Heart right ventricle (tissue), 16 donors: Measurements from ENCODE around the gene TBL1XR1. TPM values are rescaled to one million over a fixed set of nuclear protein-coding genes. Genes with fewer than 3 reads are reported as not detected.
"Not testable (repeated sequence)": the region's sequence is repeated elsewhere in the genome, so short reads cannot be mapped to it uniquely, and the experiment has no call there.

ENCODE experiments used
- ATAC-seq, 8 donors: fragments of 200-7000 bp; cut with Tn5 transposase; one replicate each; pipeline ENCODE4 v1.9.1; 2020; ENCODE audit warnings: mild to moderate bottlenecking in 8 of 8, moderate library complexity in 8 of 8, moderate number of reproducible peaks in 1 of 8
- DNase-seq, 2 donors: peaks; one replicate each; pipeline ENCODE4 v3.0.0-alpha.2; 2020
- H3K27ac ChIP-seq, 10 donors: fragments of 200-600 bp; sonication (generic) in 2 of 10; one replicate each; pipeline versions ENCODE4 v1.5.0 to v1.8.0; 2020 to 2022; ENCODE audit warnings: mild to moderate bottlenecking in 3 of 10
- H3K27me3 ChIP-seq, 7 donors: fragments of 200-600 bp; one replicate each; pipeline ENCODE4 v1.8.0; 2021 to 2022; ENCODE audit warnings: mild to moderate bottlenecking in 2 of 7
- H3K36me3 ChIP-seq, 9 donors: fragments of 200-600 bp; sonication (generic) in 1 of 9; one replicate each; pipeline versions ENCODE4 v1.5.0 to v1.8.0; 2020 to 2022; ENCODE audit warnings: mild to moderate bottlenecking in 2 of 9
- H3K4me1 ChIP-seq, 9 donors: fragments of 200-600 bp; sonication (generic) in 1 of 9; one replicate each; pipeline versions ENCODE4 v1.5.0 to v1.8.0; 2020 to 2022; ENCODE audit warnings: mild to moderate bottlenecking in 4 of 9
- H3K4me3 ChIP-seq, 10 donors: fragments of 200-600 bp; sonication (generic) in 2 of 10; one replicate each; pipeline versions ENCODE4 v1.5.0 to v1.8.0; 2020 to 2022; ENCODE audit warnings: mild to moderate bottlenecking in 7 of 10, moderate library complexity in 2 of 10
- H3K9me3 ChIP-seq, 11 donors: fragments of 200-600 bp in 10 of 11; sonication (generic) in 2 of 11; one replicate each; pipeline versions ENCODE4 v1.5.0 to v1.8.0; 2013 to 2022; ENCODE audit warnings: mild to moderate bottlenecking in 2 of 11, control low read depth in 1 of 11, moderate library complexity in 1 of 11
- WGBS, 2 donors: extraction: QIAGEN DNeasy Blood & Tissue Kit; methylation state at CpG; one replicate each; pipeline ENCODE4 v1.1.7; 2013; ENCODE audit warnings: inconsistent platforms in 1 of 2; 5-methylcytosine and 5-hydroxymethylcytosine counted together
- intact Hi-C, 10 donors: fragments of 100-400 bp; cut with DNase I; formaldehyde crosslinking; loops; one replicate each; pipeline versions ENCODE4 v1.11.1 to v1.14.2; 2022
- polyA plus RNA-seq, 2 donors: library from polyadenylated mRNA; stranded (reverse); fragments of 200-250 nt; gene quantifications; one replicate each; pipeline ENCODE4 v1.2.3, GENCODE V29; 2013
- total RNA-seq, 10 donors: library from RNA; stranded (reverse); fragmentation: NEBNext Ultra II Directional in 3 of 10; extraction: Animal tissue kit (Norgen Biotek cat#: 25700) in 3 of 10; gene quantifications; one replicate each; pipeline versions ENCODE4 v1.2.1 to v1.2.4, GENCODE V29; 2021 to 2023
- TF ChIP-seq, protein P1 (sequence below), 9 donors: fragments of 200-600 bp; sonication (generic) in 2 of 9; IDR thresholded peaks; one replicate each; pipeline versions ENCODE4 v1.5.0 to v1.8.0; 2021 to 2022; ENCODE audit warnings: antibody characterized with exemption in 9 of 9, mild to moderate bottlenecking in 5 of 9, moderate library complexity in 1 of 9
- donor health status: Arrhythmogenic right ventricular cardiomyopathy.
- donor health status: ischemic (EF 13 %, LVEDD 7.1; RV severe dilation, severe dysfunction).
- donor health status: healthy with polysubstance abuse.
- donor health status: DM: no; HTN: yes; CAD: no.
- donor health status: DM: no; HTN: no; CAD: no.
- donor health status: ischemic (EF 25% LVEDD 6.9; RV normal size, moderate dysfunction).
- donor health status: ischemic (EF 25% LVEDD 5.7; RV mildly dilated, moderate dysfunction).
- donor health status: healthy.
- donor health status: DM: yes; HTN: yes; CAD: no.
- donor health status: Ischemic cardiomyopathy.
- donor health status: ischemic (EF 35%, LVEDD 5.7; RV mildly dilated, moderate dysfunction).
- donor health status: nonischemic (EF 11% LVEDD 7.7; RV severe dilation, severe dysfunction).
- donor health status: DM: yes; HTN: yes; CAD: no.
- donor health status: PGD.
- donor health status: ischemic (EF 29% LVEDD 5.4; RV normal size, mild dysfunction).
- donor health status: nonischemic (EF 23%, LVEDD 6.1; RV moderate dilation, normal function).

The TBL1XR1 gene
- total and polyA plus RNA-seq, 12 donors, result 25.7 to 184 (median 121) TPM

DNA sequence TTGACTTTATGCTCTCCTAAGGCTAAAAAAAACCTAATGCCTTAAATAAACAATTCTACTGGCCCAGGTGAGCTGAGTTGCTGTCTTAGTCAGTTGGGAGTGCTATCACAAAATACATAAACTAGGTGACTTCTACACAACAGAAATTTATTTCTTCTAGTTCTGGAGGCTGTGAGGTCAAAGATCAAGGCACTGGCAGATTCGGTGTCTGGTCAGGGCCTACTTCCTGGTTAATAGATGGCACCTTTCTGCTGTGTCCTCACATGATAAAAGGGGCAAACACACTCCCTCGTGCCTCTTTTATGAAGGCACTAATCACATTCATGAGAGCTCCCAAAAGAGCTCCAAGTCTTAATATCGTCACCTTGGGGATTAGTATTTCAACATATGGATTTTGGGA is 11.5 kb upstream of the TBL1XR1 start:
- Histone ChIP-seq H3K27me3 (no peaks in the 10 kb centered on the region), H3K9me3 (peaks cover 0 to 6% (median 0%) of the 10 kb centered on the region in 11 donors), H3K27ac (no peak overlapping the region), H3K4me3 (no peak overlapping the region), H3K4me1 (no peaks in the 10 kb centered on the region), H3K36me3 (no peaks in the 10 kb centered on the region)
- ATAC-seq, result no peak
- intact Hi-C loops, result loop anchor here in 2 of 10 donors (10.0 kb wide), 2 partner anchors 66 to 76 kb away; no protein-coding TSS in a partner anchor
- DNase-seq, result no peak
- WGBS, 2 donors, result 85 to 91% methylated on average over 3 of the region's 3 CpGs
- TF ChIP-seq, protein P1, sequence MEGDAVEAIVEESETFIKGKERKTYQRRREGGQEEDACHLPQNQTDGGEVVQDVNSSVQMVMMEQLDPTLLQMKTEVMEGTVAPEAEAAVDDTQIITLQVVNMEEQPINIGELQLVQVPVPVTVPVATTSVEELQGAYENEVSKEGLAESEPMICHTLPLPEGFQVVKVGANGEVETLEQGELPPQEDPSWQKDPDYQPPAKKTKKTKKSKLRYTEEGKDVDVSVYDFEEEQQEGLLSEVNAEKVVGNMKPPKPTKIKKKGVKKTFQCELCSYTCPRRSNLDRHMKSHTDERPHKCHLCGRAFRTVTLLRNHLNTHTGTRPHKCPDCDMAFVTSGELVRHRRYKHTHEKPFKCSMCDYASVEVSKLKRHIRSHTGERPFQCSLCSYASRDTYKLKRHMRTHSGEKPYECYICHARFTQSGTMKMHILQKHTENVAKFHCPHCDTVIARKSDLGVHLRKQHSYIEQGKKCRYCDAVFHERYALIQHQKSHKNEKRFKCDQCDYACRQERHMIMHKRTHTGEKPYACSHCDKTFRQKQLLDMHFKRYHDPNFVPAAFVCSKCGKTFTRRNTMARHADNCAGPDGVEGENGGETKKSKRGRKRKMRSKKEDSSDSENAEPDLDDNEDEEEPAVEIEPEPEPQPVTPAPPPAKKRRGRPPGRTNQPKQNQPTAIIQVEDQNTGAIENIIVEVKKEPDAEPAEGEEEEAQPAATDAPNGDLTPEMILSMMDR (IDR thresholded peaks at IDR 0.05), result no peak

DNA sequence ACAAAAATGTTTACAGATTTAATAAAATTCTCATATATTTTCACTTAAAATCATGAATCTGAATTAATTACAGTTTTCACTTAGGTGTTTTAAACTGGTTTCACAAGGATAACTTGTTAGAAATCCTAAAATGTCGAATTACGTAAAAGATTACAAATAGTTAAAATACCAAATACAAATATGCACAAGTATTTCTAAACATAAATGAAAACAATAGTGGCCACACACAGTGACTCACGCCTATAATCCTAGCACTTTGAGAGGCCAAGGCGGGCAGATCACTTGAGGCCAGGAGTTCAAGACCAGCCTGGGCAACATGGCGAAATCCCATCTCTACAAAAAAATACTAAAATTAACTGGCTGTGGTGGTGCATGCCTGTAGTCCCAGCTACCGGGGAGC is 10.9 kb upstream of the TBL1XR1 start:
- Histone ChIP-seq H3K4me1 (no peaks in the 10 kb centered on the region), H3K4me3 (no peak overlapping the region), H3K27ac (no peak overlapping the region), H3K36me3 (no peaks in the 10 kb centered on the region), H3K27me3 (no peaks in the 10 kb centered on the region), H3K9me3 (peaks cover 0 to 8% (median 0%) of the 10 kb centered on the region in 11 donors)
- DNase-seq, result no peak
- ATAC-seq, result no peak
- WGBS, 2 donors, result 95 to 98% methylated on average over 6 of the region's 6 CpGs
- intact Hi-C loops, result loop anchor here in 2 of 10 donors (10.0 kb wide), 2 partner anchors 67 to 77 kb away; no protein-coding TSS in a partner anchor
- TF ChIP-seq, protein P1 (IDR thresholded peaks at IDR 0.05), result no peak

DNA sequence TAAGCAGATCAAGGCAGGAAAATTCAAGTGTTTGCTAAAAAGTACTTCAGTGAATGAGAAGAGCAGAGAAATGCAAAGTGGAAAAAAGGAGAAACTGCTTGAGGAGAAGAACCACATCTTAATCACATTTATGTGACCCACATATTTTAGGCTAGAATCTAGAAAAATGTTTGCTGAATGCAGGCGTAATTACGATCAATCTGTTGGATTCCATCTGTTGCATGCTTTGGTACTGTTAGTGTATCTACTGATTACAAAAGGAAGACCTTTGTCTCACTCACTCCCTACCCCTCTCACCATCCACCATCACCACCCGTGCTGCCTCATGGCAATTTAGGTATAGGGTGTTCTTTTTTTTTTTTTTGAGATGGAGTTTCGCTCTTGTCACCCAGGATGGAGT is 9.7 kb upstream of the TBL1XR1 start:
- Histone ChIP-seq H3K27me3 (no peaks in the 10 kb centered on the region), H3K27ac (no peak overlapping the region), H3K9me3 (peaks cover 0 to 8% (median 0%) of the 10 kb centered on the region in 11 donors), H3K4me1 (peaks cover 0 to 5% (median 0%) of the 10 kb centered on the region in 9 donors), H3K36me3 (no peaks in the 10 kb centered on the region), H3K4me3 (no peak overlapping the region)
- ATAC-seq (no peak), DNase-seq (no peak)
- 96 to 97% methylated on average over 4 of the region's 4 CpGs for WGBS, 2 donors
- intact Hi-C loops, result loop anchor here in 2 of 10 donors (10.0 kb wide), 2 partner anchors 68 to 78 kb away; no protein-coding TSS in a partner anchor
- TF ChIP-seq, protein P1 (IDR thresholded peaks at IDR 0.05), result no peak

DNA sequence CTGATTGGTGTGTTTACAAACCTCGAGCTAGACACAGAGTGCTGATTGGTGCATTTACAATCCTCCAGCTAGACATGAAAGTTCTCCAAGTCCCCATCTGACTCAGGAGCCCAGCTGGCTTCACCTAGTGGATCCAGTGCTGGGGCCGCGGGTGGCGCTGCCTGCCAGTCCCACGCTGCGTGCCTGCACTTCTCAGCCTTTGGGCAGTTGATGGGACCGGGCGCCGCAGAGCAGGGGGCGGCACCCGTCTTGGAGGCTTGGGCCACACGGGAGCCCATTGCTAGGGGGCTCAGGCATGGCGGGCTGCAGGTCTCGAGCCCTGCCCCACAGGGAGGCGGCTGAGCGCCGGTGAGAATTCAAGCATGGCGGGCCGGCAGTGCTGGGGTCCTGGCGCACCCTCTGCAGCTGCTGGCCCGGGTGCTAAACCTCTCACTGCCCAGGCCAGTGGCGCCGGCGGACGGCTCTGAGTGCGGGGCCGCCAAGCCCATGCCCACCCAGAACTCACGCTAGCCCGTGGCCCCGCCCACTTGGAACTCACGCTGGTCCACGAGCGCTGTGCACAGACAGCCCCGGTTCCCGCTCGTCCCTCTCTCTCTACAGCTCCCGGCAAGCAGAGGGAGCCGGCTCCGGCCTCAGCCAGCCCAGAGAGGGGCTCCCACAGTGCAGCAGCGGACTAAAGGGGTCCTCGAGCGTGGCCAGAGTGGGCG is 6.6 kb upstream of the TBL1XR1 start:
- no peak overlapping the region for H3K4me3 ChIP-seq
- DNase-seq (no peak), ATAC-seq (peak in 1 of 8 donors; percentile 44)
- intact Hi-C loops, result loop anchor here in 2 of 10 donors (10.0 kb wide), 2 partner anchors 71 to 81 kb away; no protein-coding TSS in a partner anchor
- H3K27ac ChIP-seq, result no peak overlapping the region
- peaks cover 0 to 8% (median 0%) of the 10 kb centered on the region in 11 donors for H3K9me3 ChIP-seq
- peaks cover 0 to 32% (median 4%) of the 10 kb centered on the region in 9 donors for H3K4me1 ChIP-seq
- 93 to 98% methylated on average over 39 to 43 of the region's 43 CpGs for WGBS, 2 donors
- TF ChIP-seq, protein P1 (IDR thresholded peaks at IDR 0.05), result no peak
- no peaks in the 10 kb centered on the region for H3K36me3 ChIP-seq
- no peaks in the 10 kb centered on the region for H3K27me3 ChIP-seq

DNA sequence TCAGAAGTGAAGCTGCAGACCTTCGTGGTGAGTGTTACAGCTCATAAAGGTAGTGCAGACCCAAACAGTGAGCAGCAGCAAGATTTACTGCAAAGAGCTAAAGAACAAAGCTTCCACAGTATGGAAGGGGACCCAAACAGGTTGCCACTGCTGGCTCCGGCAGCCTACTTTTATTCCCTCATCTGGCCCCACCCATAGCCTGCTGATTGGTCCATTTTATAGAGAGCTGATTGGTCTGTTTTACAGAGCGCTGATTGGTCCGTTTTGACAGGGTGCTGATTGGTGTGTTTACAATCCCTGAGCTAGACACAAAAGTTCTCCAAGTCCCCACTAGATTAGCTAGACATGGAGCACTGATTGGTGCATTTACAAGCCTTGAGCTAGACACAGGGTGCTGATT is 5.7 kb upstream of the TBL1XR1 start:
- H3K36me3 ChIP-seq, H3K27ac ChIP-seq, H3K9me3 ChIP-seq, H3K4me3 ChIP-seq, DNase-seq, H3K27me3 ChIP-seq, ATAC-seq: not testable (repeated sequence)
- WGBS, 2 donors, result 96 to 98% methylated on average over 4 of the region's 4 CpGs
- intact Hi-C loops, result loop anchor here in 2 of 10 donors (10.0 kb wide), 2 partner anchors 72 to 82 kb away; no protein-coding TSS in a partner anchor
- H3K4me1 ChIP-seq, result peaks cover 0 to 39% (median 5%) of the 10 kb centered on the region in 9 donors
